Measurements from ENCODE around the gene LTC4S. TPM values are rescaled to one million over a fixed set of nuclear protein-coding genes. Genes with fewer than 3 reads are reported as not detected.

The LTC4S gene
- total and polyA plus RNA-seq, 4 donors: 4.0 to 25.3 (median 8.3) TPM

DNA sequence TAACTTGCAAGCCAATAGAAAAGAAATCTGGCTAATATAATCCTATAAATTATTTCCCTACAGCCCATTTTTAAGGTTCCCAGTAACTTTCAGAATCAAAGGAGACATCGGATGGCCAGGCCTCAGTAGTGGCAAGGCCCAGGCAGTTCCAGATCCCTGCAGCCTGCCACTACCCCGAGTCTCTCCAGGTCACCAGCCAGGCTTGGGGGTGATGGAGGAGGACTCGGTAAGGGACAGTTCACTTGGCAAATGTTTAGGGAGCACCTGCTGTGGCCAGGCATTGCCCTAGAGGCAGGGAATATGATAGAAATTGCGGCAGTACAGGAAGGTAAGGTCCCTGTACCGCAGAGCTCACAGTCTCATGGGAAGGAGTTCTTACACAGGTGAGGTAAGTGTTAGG is 15.2 kb upstream of the LTC4S start:
- Histone ChIP-seq H3K36me3 (ENCODE audit: control insufficient read depth in 4 of 4, insufficient read depth in 4 of 4, low read length in 4 of 4) (peaks cover 1 to 36% (median 31%) of the 10 kb centered on the region in 4 donors), H3K9ac (ENCODE audit: insufficient read depth in 1 of 2, low read length in 2 of 2) (no peak overlapping the region), H3K27ac (ENCODE audit: low read depth in 1 of 2, low read length in 1 of 2) (no peak overlapping the region), H3K9me3 (ENCODE audit: control insufficient read depth in 4 of 4, insufficient read depth in 3 of 4, low read length in 3 of 4) (no peaks in the 10 kb centered on the region), H3K27me3 (ENCODE audit: control insufficient read depth in 3 of 3, insufficient read depth in 3 of 3, low read length in 2 of 3) (no peaks in the 10 kb centered on the region), H3K4me1 (ENCODE audit: control insufficient read depth in 5 of 5, insufficient read depth in 5 of 5, low read length in 5 of 5) (peaks cover 0 to 3% (median 0%) of the 10 kb centered on the region in 5 donors), H3K4me3 (no peak overlapping the region)
- ATAC-seq (ENCODE audit: insufficient read depth, low FRiP score): no peak
- TF ChIP-seq, protein P1, sequence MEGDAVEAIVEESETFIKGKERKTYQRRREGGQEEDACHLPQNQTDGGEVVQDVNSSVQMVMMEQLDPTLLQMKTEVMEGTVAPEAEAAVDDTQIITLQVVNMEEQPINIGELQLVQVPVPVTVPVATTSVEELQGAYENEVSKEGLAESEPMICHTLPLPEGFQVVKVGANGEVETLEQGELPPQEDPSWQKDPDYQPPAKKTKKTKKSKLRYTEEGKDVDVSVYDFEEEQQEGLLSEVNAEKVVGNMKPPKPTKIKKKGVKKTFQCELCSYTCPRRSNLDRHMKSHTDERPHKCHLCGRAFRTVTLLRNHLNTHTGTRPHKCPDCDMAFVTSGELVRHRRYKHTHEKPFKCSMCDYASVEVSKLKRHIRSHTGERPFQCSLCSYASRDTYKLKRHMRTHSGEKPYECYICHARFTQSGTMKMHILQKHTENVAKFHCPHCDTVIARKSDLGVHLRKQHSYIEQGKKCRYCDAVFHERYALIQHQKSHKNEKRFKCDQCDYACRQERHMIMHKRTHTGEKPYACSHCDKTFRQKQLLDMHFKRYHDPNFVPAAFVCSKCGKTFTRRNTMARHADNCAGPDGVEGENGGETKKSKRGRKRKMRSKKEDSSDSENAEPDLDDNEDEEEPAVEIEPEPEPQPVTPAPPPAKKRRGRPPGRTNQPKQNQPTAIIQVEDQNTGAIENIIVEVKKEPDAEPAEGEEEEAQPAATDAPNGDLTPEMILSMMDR (IDR thresholded peaks at IDR 0.05; ENCODE audit: control extremely low read depth, extremely low read depth): no peak
- DNase-seq: no peak
- 95 to 97% methylated on average over 5 of the region's 5 CpGs for WGBS, 2 donors

DNA sequence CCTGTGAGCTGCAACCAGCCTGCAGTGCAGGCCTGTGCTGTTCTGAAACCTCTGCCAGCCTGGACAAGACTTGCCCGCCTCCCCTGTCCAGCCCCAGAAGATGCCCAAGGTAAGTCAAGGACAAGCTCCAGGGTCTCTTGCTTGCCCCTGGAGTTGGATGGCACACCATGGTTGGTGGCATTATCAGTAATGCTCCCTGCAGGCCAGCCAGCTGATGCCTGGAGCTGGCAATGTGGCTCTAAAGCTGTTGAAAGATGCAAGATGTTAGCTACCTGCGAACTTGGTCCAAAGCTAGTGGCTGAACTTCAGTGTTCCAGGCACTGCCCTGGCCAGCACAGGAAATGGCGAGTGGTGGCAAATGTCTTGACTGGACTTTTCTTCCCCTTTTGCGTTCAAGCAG is 14.0 kb upstream of the LTC4S start:
- Histone ChIP-seq H3K27me3 (ENCODE audit: control insufficient read depth in 3 of 3, insufficient read depth in 3 of 3, low read length in 2 of 3) (no peaks in the 10 kb centered on the region), H3K9me3 (ENCODE audit: control insufficient read depth in 4 of 4, insufficient read depth in 3 of 4, low read length in 3 of 4) (no peaks in the 10 kb centered on the region), H3K27ac (ENCODE audit: low read depth in 1 of 2, low read length in 1 of 2) (no peak overlapping the region), H3K4me1 (ENCODE audit: control insufficient read depth in 5 of 5, insufficient read depth in 5 of 5, low read length in 5 of 5) (peaks cover 0 to 3% (median 0%) of the 10 kb centered on the region in 5 donors), H3K36me3 (ENCODE audit: control insufficient read depth in 4 of 4, insufficient read depth in 4 of 4, low read length in 4 of 4) (peaks cover 0 to 26% (median 20%) of the 10 kb centered on the region in 4 donors), H3K4me3 (no peak overlapping the region), H3K9ac (ENCODE audit: insufficient read depth in 1 of 2, low read length in 2 of 2) (no peak overlapping the region)
- 69 to 85% methylated on average over 4 of the region's 4 CpGs for WGBS, 2 donors
- no peak for DNase-seq
- TF ChIP-seq, protein P1 (IDR thresholded peaks at IDR 0.05; ENCODE audit: control extremely low read depth, extremely low read depth): no peak
- ATAC-seq (ENCODE audit: insufficient read depth, low FRiP score): no peak

DNA sequence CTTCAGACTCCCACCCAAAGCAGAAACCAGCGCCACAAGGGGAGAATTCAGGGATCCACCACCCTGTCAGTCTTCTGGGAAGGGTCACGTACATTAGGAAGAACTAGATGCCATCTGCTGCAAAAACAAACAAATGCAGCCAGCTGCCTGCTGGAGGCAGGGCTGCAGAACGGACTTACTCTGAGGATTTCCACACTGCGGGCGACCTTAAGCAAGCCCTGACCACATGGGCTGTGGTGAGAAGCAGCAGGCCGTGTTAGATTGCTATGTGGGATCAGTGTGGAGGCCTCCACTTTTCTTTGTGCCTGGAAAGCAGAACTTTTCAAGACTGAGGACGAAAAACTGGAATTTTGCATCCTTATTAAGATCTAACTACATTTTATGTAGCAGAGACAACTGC is 13.4 kb upstream of the LTC4S start:
- DNase-seq: no peak

More for the DNA sequence above, 13.4 kb upstream of the LTC4S start:
- H3K9ac ChIP-seq (ENCODE audit: insufficient read depth in 1 of 2, low read length in 2 of 2): no peak overlapping the region
- no peak for ATAC-seq (ENCODE audit: insufficient read depth, low FRiP score)
- no peaks in the 10 kb centered on the region for H3K9me3 ChIP-seq (ENCODE audit: control insufficient read depth in 4 of 4, insufficient read depth in 3 of 4, low read length in 3 of 4)
- peaks cover 0 to 3% (median 0%) of the 10 kb centered on the region in 5 donors for H3K4me1 ChIP-seq (ENCODE audit: control insufficient read depth in 5 of 5, insufficient read depth in 5 of 5, low read length in 5 of 5)
- H3K27ac ChIP-seq (ENCODE audit: low read depth in 1 of 2, low read length in 1 of 2): no peak overlapping the region
- peaks cover 0 to 25% (median 17%) of the 10 kb centered on the region in 4 donors for H3K36me3 ChIP-seq (ENCODE audit: control insufficient read depth in 4 of 4, insufficient read depth in 4 of 4, low read length in 4 of 4)
- 39 to 73% methylated on average over 7 of the region's 7 CpGs for WGBS, 2 donors
- no peak overlapping the region for H3K4me3 ChIP-seq
- TF ChIP-seq, protein P1 (IDR thresholded peaks at IDR 0.05; ENCODE audit: control extremely low read depth, extremely low read depth): no peak
- H3K27me3 ChIP-seq (ENCODE audit: control insufficient read depth in 3 of 3, insufficient read depth in 3 of 3, low read length in 2 of 3): no peaks in the 10 kb centered on the region
